BE2C (cell line): Measurements from ENCODE around the gene PEAK1.

Source experiments
- DNase-seq: peaks from one replicate; pipeline ENCODE4 v3.0.0-alpha.2; 2020
- H3K27me3 ChIP-seq: fragments of 250-450 bp; sonication (Bioruptor Pico); 2 replicates; pipeline ENCODE4 v1.5.1; 2020; ENCODE audit warnings: mild to moderate bottlenecking
- H3K36me3 ChIP-seq: fragments of 250-450 bp; sonication (Bioruptor Pico); 2 replicates; pipeline ENCODE4 v1.5.1; 2020; ENCODE audit warnings: mild to moderate bottlenecking
- H3K4me1 ChIP-seq: fragments of 250-450 bp; sonication (Bioruptor Pico); 2 replicates; pipeline ENCODE4 v1.5.1; 2020
- H3K4me3 ChIP-seq: 2 replicates; pipeline ENCODE4 v1.5.1; 2011; ENCODE audit warnings: low read depth, low read length
- H3K9me3 ChIP-seq: fragments of 250-450 bp; sonication (Bioruptor Pico); 2 replicates; pipeline ENCODE4 v1.5.1; 2020
- CTCF ChIP-seq: IDR thresholded peaks from 2 replicates; pipeline ENCODE4 v1.5.1; 2012; ENCODE audit warnings: mild to moderate bottlenecking, low read depth, low read length

PEAK1 gene

DNA sequence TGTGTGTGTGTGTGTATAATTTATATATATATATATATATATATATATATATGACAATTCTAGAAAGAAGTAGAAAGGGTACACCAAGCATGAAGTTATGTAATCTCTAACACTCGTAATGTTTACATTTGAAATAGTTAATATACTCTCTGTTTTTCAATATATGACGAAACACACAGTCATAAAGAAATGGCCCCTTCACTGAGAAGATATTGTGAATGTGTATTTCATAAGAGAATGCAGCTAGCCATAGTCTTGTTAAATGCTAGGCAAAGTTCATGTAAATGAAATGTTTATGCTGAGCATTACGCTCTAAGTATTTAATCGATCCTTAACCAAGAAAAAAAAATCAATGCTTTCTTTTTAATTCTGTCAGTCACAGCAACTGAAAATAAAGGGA lies 194.3 kb downstream of the PEAK1 start:
- no peak overlapping the region for H3K4me3 ChIP-seq
- 0 out of 2 replicates have a peak, but pooled peaks cover 5% of the 10 kb centered on the region for H3K27me3 ChIP-seq
- no peaks in the 10 kb centered on the region for H3K9me3 ChIP-seq
- no peak for TF ChIP-seq CTCF
- DNase-seq: no peak
- no peaks in the 10 kb centered on the region for H3K36me3 ChIP-seq
- H3K4me1 ChIP-seq: 0 out of 2 replicates have a peak, but pooled peaks cover 2% of the 10 kb centered on the region

- H3K9me3 ChIP-seq: no peaks in the 10 kb centered on the region
- H3K4me3 ChIP-seq: no peak overlapping the region
- 0 out of 2 replicates have a peak, but pooled peaks cover 2% of the 10 kb centered on the region for H3K4me1 ChIP-seq
- 0 out of 2 replicates have a peak, but pooled peaks cover 5% of the 10 kb centered on the region for H3K27me3 ChIP-seq
- no peak for DNase-seq
- no peak for TF ChIP-seq CTCF
- no peaks in the 10 kb centered on the region for H3K36me3 ChIP-seq
Observed at GRCh38 chr15:77225088-77225487, 194.8 kb downstream of the PEAK1 start.

DNA sequence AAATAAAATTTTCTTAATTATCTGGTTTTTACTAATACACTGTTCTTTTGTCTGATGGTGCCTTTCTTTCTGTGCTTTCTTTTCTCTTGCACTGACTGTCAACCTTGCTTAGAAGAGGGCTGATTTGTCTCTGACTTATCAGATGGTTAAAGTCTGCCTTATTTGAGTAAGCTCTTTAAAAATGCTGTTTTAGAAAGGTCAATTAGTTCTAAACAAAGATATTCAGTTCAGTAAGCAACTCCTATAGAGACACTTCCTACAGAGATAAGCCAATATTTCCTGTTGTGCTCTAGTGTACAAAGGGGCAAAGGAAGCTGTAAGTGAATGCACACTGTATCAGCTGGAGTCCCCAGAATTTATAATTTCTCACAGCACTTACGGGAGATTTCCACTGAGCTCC lies 195.6 kb downstream of the PEAK1 start:
- Histone ChIP-seq H3K36me3 (no peaks in the 10 kb centered on the region), H3K27me3 (0 out of 2 replicates have a peak, but pooled peaks cover 5% of the 10 kb centered on the region), H3K4me1 (0 out of 2 replicates have a peak, but pooled peaks cover 2% of the 10 kb centered on the region), H3K4me3 (no peak overlapping the region), H3K9me3 (no peaks in the 10 kb centered on the region)
- TF ChIP-seq CTCF: no peak
- no peak for DNase-seq

GRCh38 chr15:77221708-77222107 lies 198.2 kb downstream of the PEAK1 start:
- H3K27me3 ChIP-seq: 0 out of 2 replicates have a peak, but pooled peaks cover 5% of the 10 kb centered on the region
- no peak for DNase-seq
- H3K4me3 ChIP-seq: no peak overlapping the region
- 0 out of 2 replicates have a peak, but pooled peaks cover 2% of the 10 kb centered on the region for H3K4me1 ChIP-seq
- no peaks in the 10 kb centered on the region for H3K9me3 ChIP-seq
- no peak for TF ChIP-seq CTCF
- no peaks in the 10 kb centered on the region for H3K36me3 ChIP-seq

DNA sequence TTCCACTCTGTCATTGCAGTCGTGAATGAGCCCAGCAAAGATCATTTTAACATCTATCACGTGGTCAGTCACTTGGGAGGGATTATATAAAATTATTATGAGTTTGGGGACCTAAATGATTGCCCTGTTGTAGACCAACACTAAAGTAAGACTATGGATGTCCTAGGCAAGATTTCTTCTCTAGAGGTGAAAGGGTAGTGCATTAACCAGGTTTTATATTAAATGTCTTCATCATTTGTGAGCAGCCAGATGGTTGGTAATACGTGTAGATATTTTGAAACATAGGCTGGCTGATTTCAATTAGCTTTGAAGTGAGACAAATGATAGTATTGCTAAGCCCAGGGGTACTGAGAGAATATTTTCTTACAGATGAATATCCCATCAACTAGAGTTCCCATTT lies 198.7 kb downstream of the PEAK1 start:
- no peaks in the 10 kb centered on the region for H3K9me3 ChIP-seq
- DNase-seq: no peak
- no peak for TF ChIP-seq CTCF

GRCh38 chr15:77219841-77220240 lies 200.1 kb downstream of the PEAK1 start:
- Histone ChIP-seq H3K4me1 (0 out of 2 replicates have a peak, but pooled peaks cover 2% of the 10 kb centered on the region), H3K36me3 (no peaks in the 10 kb centered on the region), H3K27me3 (0 out of 2 replicates have a peak, but pooled peaks cover 5% of the 10 kb centered on the region), H3K9me3 (no peaks in the 10 kb centered on the region), H3K4me3 (no peak overlapping the region)
- no peak for DNase-seq
- TF ChIP-seq CTCF: no peak

More for the DNA sequence above, 198.7 kb downstream of the PEAK1 start:
- Histone ChIP-seq H3K4me1 (0 out of 2 replicates have a peak, but pooled peaks cover 2% of the 10 kb centered on the region), H3K27me3 (0 out of 2 replicates have a peak, but pooled peaks cover 5% of the 10 kb centered on the region), H3K36me3 (no peaks in the 10 kb centered on the region), H3K4me3 (no peak overlapping the region)
